SH-SY5Y (cell line): ENCODE data around the gene TMEM252.

Experiments used
- GATA2 ChIP-seq: IDR thresholded peaks from 2 replicates; pipeline ENCODE4 v1.6.1; 2011; ENCODE audit warnings: mild to moderate bottlenecking, low read depth, low read length
- GATA3 ChIP-seq: IDR thresholded peaks from 2 replicates; pipeline ENCODE4 v1.6.1; 2011; ENCODE audit warnings: low read depth, mild to moderate bottlenecking, low read length, moderate library complexity

- no peak for TF ChIP-seq GATA2
- no peak for TF ChIP-seq GATA3
These were observed 43.1 kb downstream of the TMEM252 start for GRCh38 chr9:68497629-68498028.
